Smooth muscle cell (in vitro differentiated cells): ENCODE data around the gene LPIN1. TPM values are rescaled to one million over a fixed set of nuclear protein-coding genes. Genes with fewer than 3 reads are reported as not detected.

Experiments
- DNase-seq: peaks from one replicate; lab custom pipeline; 2025; ENCODE audit not compliant: unreplicated experiment; lab: John Stamatoyannopoulos, UW
- H2AFZ ChIP-seq: fragments of 200-600 bp; sonication (generic); 2 replicates; pipeline ENCODE4 v1.6.0; 2016; ENCODE audit warnings: antibody characterized with exemption, low read depth, mild to moderate bottlenecking
- H3F3A ChIP-seq: fragments of 200-600 bp; sonication (generic); 2 replicates; pipeline ENCODE4 v1.6.0; 2017; ENCODE audit warnings: antibody characterized with exemption, low read depth
- H3K27ac ChIP-seq: fragments of 200-600 bp; sonication (generic); 2 replicates; pipeline ENCODE4 v1.5.1; 2016; ENCODE audit warnings: low read depth, mild to moderate bottlenecking
- H3K27me3 ChIP-seq: fragments of 200-600 bp; sonication (generic); 2 replicates; pipeline ENCODE4 v1.6.1; 2016; ENCODE audit warnings: low read depth, mild to moderate bottlenecking
- H3K36me3 ChIP-seq: fragments of 200-600 bp; sonication (generic); 2 replicates; pipeline ENCODE4 v1.5.1; 2016; ENCODE audit warnings: low read depth
- H3K4me1 ChIP-seq: fragments of 200-600 bp; sonication (generic); 2 replicates; pipeline ENCODE4 v1.5.1; 2016; ENCODE audit warnings: low read depth
- H3K4me2 ChIP-seq: fragments of 200-600 bp; sonication (generic); 2 replicates; pipeline ENCODE4 v1.6.0; 2016; ENCODE audit warnings: mild to moderate bottlenecking
- H3K4me3 ChIP-seq: fragments of 200-600 bp; sonication (generic); 2 replicates; pipeline ENCODE4 v1.5.1; 2016; ENCODE audit warnings: mild to moderate bottlenecking
- H3K79me2 ChIP-seq: fragments of 200-600 bp; sonication (generic); 2 replicates; pipeline ENCODE4 v1.6.0; 2016; ENCODE audit warnings: low read depth, mild to moderate bottlenecking
- H3K9ac ChIP-seq: fragments of 200-600 bp; sonication (generic); 2 replicates; pipeline ENCODE4 v1.6.0; 2016; ENCODE audit warnings: low read depth
- H3K9me3 ChIP-seq: fragments of 200-600 bp; sonication (generic); replicated peaks from 2 replicates; pipeline ENCODE4 v1.5.1; 2016; ENCODE audit warnings: low read depth
- H4K20me1 ChIP-seq: fragments of 200-600 bp; sonication (generic); 2 replicates; pipeline ENCODE4 v1.6.0; 2016; ENCODE audit warnings: low read depth
- WGBS: methylation state at CpG from one replicate; pipeline ENCODE4 v1.1.7; 2016; ENCODE audit warnings: low lambda C conversion rate; 5-methylcytosine and 5-hydroxymethylcytosine counted together
- polyA plus RNA-seq: library from polyadenylated mRNA; unstranded; fragments of >200 nt; fragmentation: Nextera tagmentation; extraction: Ambion mirVana; gene quantifications from 2 replicates; pipeline ENCODE4 v1.2.1, GENCODE V29; 2016
- total RNA-seq: library from RNA; depleted of rRNA; stranded (reverse); fragments of >200 nt; gene quantifications from 2 replicates; pipeline ENCODE4 v1.2.3, GENCODE V29; 2014
- TF ChIP-seq, protein P1 (sequence below): fragments of 200-600 bp; sonication (generic); IDR thresholded peaks from 2 replicates; pipeline ENCODE4 v1.5.1; 2017; ENCODE audit warnings: borderline replicate concordance, mild to moderate bottlenecking, antibody characterized with exemption; ENCODE audit not compliant: insufficient read depth, poor library complexity, severe bottlenecking

Gene LPIN1
- total and polyA plus RNA-seq, 2 experiments from 2014 or later: 13.8 to 17.9 TPM

DNA sequence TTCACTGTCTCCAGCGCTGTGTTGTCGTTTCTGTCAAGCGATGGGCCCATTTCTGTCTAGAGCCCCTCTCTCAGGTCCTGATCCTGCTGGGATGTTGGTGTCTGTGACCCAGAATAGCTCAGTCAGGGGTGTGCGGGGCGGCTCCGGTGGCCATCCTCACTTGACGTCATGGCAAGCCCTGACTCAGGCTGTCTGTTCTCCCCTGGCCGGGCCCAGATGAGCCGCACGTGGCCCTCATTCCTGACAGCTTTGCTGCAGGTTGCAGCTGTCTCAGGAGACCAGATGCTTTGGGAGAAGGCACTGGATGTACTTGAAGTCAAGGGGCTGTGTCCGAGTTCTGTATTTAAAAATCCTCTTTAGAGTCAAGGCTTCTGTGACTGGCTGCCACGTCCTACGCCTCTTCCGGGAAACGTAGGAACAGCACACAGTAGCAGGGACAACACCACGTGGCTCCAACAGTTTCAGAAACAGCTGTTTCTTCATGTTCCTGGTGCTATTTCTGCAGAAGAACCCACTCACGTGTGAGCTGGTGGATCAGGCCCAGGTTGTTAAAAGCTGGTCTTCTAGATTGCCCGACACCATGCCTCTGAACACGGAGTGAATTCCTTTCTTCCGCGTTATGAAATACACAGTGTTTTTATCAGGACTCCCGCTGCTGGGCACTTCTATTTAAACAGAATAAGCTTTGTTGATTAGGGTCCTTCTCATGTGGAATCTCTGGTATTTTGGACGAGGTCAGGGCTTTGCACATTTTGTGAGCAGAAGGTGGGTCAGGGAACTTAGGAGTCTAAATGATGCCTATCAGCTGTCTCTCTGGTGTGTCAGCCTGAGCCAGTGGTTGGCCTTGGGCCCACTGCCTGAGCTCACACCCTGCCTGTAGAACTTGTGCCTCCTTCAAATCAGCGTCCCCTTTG lies 48.2 kb upstream of the LPIN1 start:
- DNase-seq: no peak
- Histone ChIP-seq H3F3A (no peaks in the 10 kb centered on the region), H2AFZ (no peak overlapping the region), H3K27me3 (no peaks in the 10 kb centered on the region), H3K4me1 (peaks cover 5% of the 10 kb centered on the region), H3K79me2 (no peaks in the 10 kb centered on the region), H3K27ac (no peak overlapping the region), H3K9ac (no peak overlapping the region), H3K4me3 (no peak overlapping the region), H3K36me3 (no peaks in the 10 kb centered on the region), H3K4me2 (no peak overlapping the region), H4K20me1 (no peaks in the 10 kb centered on the region), H3K9me3 (no peaks in the 10 kb centered on the region)
- WGBS: 70% methylated on average over 24 of the region's 24 CpGs
- TF ChIP-seq, protein P1, sequence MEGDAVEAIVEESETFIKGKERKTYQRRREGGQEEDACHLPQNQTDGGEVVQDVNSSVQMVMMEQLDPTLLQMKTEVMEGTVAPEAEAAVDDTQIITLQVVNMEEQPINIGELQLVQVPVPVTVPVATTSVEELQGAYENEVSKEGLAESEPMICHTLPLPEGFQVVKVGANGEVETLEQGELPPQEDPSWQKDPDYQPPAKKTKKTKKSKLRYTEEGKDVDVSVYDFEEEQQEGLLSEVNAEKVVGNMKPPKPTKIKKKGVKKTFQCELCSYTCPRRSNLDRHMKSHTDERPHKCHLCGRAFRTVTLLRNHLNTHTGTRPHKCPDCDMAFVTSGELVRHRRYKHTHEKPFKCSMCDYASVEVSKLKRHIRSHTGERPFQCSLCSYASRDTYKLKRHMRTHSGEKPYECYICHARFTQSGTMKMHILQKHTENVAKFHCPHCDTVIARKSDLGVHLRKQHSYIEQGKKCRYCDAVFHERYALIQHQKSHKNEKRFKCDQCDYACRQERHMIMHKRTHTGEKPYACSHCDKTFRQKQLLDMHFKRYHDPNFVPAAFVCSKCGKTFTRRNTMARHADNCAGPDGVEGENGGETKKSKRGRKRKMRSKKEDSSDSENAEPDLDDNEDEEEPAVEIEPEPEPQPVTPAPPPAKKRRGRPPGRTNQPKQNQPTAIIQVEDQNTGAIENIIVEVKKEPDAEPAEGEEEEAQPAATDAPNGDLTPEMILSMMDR: no peak

DNA sequence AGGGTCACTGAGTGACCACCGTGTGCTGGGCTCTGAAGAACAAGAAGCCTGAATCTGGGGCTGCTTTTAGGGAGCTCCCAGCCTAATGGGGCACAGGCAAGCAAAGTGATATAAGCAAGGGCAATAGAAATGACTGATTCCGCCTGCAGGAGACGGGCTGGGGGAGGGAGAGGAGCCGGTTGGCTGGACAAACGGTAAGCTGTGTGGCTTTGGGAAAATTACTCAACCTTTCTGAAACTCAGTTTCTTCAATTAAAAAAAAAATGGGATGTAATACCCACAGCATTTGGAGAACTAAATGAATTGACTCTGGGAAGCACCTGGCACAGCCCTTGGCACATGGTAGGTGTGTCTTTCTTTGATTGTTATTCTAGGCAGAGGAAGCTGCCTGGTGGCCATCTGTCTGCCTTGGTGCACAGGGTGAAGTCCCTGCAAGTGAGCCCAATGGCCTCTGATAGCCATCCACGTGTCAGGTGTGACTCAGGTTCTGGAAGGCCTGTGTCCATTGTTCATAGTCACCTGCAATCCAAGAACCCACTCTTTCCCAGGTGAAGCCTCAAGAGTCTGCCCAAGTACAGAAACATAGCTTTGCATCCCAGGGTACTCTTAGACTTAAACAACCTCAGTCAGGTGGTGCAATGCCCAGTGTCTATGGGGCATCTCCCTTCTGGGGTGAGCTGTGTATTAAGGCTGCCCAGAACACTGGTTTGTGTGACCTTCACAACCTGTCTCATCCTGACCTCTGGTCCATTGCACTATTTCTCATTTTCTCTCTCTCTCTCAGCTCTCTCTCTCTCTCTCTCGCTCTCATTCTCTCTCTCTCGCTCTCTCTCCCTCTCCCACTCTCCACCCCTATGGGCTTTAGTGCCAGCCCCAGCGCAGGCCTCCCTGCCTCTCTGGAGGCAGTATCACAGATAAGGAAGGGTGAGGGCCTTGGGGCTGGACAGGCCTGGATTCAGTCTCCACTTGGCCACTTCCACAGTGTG lies 46.5 kb upstream of the LPIN1 start:
- no peak overlapping the region for H3K27ac ChIP-seq
- no peaks in the 10 kb centered on the region for H3K9me3 ChIP-seq
- no peak overlapping the region for H3K9ac ChIP-seq
- no peak for DNase-seq
- TF ChIP-seq, protein P1: no peak
- no peak overlapping the region for H2AFZ ChIP-seq
- H3F3A ChIP-seq: no peaks in the 10 kb centered on the region
- H3K36me3 ChIP-seq: no peaks in the 10 kb centered on the region
- no peaks in the 10 kb centered on the region for H4K20me1 ChIP-seq
- no peaks in the 10 kb centered on the region for H3K79me2 ChIP-seq
- 82% methylated on average over 9 of the region's 9 CpGs for WGBS
- no peaks in the 10 kb centered on the region for H3K27me3 ChIP-seq
- H3K4me1 ChIP-seq: peaks cover 5% of the 10 kb centered on the region
- H3K4me2 ChIP-seq: no peak overlapping the region
- H3K4me3 ChIP-seq: no peak overlapping the region

DNA sequence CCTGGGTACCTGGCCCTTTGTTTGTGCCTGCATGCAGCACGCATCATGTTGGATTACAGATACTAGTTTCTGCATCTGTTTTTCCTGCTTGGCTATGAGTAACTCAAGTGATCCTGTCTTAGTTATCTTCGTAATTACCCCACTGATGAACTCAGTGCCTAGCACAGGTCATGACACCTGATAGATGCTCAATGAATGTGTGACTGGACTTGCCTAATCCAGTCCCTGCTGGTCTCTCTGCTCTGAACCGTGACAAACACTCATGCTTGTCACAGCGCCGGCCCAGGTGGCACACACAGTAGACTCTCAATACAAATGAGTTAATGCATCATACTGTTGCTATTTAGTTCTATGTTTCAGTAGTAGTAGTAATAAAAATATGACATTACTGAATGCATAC lies 45.2 kb upstream of the LPIN1 start:
- H3K4me3 ChIP-seq: no peak overlapping the region
- H3K79me2 ChIP-seq: no peaks in the 10 kb centered on the region
- peak overlapping the region; percentile 57 for H3K27ac ChIP-seq
- H3K9me3 ChIP-seq: no peaks in the 10 kb centered on the region
- H3K36me3 ChIP-seq: no peaks in the 10 kb centered on the region
- H3F3A ChIP-seq: no peaks in the 10 kb centered on the region
- TF ChIP-seq, protein P1: no peak
- no peaks in the 10 kb centered on the region for H3K27me3 ChIP-seq
- H2AFZ ChIP-seq: no peak overlapping the region
- WGBS: 59% methylated on average over 5 of the region's 5 CpGs
- H3K9ac ChIP-seq: no peak overlapping the region
- DNase-seq: no peak
- peaks cover 5% of the 10 kb centered on the region for H3K4me1 ChIP-seq
- no peak overlapping the region for H3K4me2 ChIP-seq
- H4K20me1 ChIP-seq: no peaks in the 10 kb centered on the region
